RWPE1 (cell line): ENCODE measurements around the gene TRANK1.

Experiments
- CTCF ChIA-PET: fragments of 350-600 bp; sonication (Branson Sonifier 250); formaldehyde crosslinking; extraction: SDS; loops from one replicate; lab custom pipeline; 2021; lab: Yijun Ruan, JAX
- POLR2A ChIA-PET: fragments of 400-600 bp; formaldehyde crosslinking; extraction: SDS; loops from one replicate; lab custom pipeline; 2020; ENCODE audit warnings: antibody characterized with exemption; ENCODE audit not compliant: low non-redundant PET; lab: Yijun Ruan, JAX
- DNase-seq: peaks from one replicate; pipeline ENCODE4 v3.0.0; 2012; ENCODE audit warnings: low spot score
- H3K27ac ChIP-seq: fragments of 450-650 bp; 2 replicates; pipeline ENCODE4 v1.5.1; 2017
- TF ChIP-seq, protein P1 (sequence below): fragments of 450-650 bp; conservative IDR thresholded peaks from 2 replicates; pipeline ENCODE4 v1.5.1; 2017; ENCODE audit warnings: low read depth, mild to moderate bottlenecking

TRANK1 gene

DNA sequence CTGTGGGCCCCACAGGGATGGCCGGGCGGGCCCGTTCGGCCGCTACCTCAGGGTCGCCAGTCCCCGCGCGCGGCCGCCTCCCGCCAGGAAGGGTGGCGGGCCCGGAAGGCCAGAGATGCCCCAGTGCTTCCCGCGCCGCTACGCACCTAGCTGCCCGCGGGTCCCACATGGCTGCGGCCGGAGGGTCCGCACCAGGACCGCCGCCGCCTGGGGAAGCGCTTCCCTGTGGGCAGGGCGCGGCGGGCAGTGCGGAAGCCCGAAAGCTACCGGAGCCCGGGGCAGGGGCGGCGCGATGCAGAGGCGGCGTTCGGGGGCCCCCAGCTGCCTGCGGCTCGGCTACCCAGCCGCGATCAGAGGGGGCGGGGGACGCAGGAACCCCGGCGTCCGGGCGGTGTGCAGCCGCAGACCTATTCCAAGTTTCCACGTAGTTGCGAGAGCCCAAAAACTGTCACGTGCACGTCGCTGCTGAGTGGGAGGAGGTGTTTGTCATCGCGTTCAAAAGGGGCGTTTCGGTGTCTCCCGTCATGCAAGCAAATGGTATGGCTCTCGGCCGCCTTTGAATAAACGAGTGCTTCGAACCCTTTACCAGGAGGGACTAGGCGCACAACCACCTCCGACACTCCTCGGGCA is at the start of gene TRANK1:
TRANK1 (minus strand) TSS at position 414 of the 630 bp plus-strand sequence; CDS start at position 169, 245 bp downstream.
- ChIA-PET POLR2A (no interaction called here), CTCF (no interaction called here)
- peak; percentile 11 for DNase-seq
- peak within 1 kb of the TSS; percentile 24; the same call in 1 of the 2 replicates for H3K27ac ChIP-seq
- TF ChIP-seq, protein P1, sequence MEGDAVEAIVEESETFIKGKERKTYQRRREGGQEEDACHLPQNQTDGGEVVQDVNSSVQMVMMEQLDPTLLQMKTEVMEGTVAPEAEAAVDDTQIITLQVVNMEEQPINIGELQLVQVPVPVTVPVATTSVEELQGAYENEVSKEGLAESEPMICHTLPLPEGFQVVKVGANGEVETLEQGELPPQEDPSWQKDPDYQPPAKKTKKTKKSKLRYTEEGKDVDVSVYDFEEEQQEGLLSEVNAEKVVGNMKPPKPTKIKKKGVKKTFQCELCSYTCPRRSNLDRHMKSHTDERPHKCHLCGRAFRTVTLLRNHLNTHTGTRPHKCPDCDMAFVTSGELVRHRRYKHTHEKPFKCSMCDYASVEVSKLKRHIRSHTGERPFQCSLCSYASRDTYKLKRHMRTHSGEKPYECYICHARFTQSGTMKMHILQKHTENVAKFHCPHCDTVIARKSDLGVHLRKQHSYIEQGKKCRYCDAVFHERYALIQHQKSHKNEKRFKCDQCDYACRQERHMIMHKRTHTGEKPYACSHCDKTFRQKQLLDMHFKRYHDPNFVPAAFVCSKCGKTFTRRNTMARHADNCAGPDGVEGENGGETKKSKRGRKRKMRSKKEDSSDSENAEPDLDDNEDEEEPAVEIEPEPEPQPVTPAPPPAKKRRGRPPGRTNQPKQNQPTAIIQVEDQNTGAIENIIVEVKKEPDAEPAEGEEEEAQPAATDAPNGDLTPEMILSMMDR: no peak

DNA sequence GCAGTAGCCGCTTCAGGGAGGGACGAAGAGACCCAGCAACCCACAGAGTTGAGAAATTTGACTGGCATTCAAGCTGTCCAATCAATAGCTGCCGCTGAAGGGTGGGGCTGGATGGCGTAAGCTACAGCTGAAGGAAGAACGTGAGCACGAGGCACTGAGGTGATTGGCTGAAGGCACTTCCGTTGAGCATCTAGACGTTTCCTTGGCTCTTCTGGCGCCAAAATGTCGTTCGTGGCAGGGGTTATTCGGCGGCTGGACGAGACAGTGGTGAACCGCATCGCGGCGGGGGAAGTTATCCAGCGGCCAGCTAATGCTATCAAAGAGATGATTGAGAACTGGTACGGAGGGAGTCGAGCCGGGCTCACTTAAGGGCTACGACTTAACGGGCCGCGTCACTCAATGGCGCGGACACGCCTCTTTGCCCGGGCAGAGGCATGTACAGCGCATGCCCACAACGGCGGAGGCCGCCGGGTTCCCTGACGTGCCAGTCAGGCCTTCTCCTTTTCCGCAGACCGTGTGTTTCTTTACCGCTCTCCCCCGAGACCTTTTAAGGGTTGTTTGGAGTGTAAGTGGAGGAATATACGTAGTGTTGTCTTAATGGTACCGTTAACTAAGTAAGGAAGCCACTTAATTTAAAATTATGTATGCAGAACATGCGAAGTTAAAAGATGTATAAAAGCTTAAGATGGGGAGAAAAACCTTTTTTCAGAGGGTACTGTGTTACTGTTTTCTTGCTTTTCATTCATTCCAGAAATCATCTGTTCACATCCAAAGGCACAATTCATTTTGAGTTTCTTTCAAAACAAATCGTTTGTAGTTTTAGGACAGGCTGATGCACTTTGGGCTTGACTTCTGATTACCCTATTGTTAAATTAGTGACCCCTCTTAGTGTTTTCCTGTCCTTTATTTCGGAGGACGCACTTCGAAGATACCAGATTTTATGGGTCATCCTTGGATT is 48.8 kb upstream of the TRANK1 start, which contains the start of gene MLH1:
MLH1 (plus strand) TSS at position 193 of the 958 bp plus-strand sequence; CDS start at position 223, 30 bp downstream.
- DNase-seq: peak; percentile 89
- ChIA-PET CTCF (interaction anchor here (0.6 kb wide), 1 partner anchor 244 kb away, joined by 6 read pairs; no protein-coding TSS in a partner anchor), POLR2A (no interaction called here)
- peak within 1 kb of the TSS; percentile 95 for H3K27ac ChIP-seq
- TF ChIP-seq, protein P1: no peak

DNA sequence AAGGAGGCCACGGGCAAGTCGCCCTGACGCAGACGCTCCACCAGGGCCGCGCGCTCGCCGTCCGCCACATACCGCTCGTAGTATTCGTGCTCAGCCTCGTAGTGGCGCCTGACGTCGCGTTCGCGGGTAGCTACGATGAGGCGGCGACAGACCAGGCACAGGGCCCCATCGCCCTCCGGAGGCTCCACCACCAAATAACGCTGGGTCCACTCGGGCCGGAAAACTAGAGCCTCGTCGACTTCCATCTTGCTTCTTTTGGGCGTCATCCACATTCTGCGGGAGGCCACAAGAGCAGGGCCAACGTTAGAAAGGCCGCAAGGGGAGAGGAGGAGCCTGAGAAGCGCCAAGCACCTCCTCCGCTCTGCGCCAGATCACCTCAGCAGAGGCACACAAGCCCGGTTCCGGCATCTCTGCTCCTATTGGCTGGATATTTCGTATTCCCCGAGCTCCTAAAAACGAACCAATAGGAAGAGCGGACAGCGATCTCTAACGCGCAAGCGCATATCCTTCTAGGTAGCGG is 48.0 kb upstream of the TRANK1 start, which contains the start of gene EPM2AIP1:
EPM2AIP1 (minus strand) TSS at position 326 of the 520 bp plus-strand sequence; CDS start at position 272, 54 bp downstream.
- TF ChIP-seq, protein P1: peak; percentile 12; the same call in 1 of the 2 replicates
- peak; percentile 100 for DNase-seq
- CTCF ChIA-PET: interaction anchor here (0.6 to 0.7 kb wide), 2 partner anchors 245 to 307 kb away, joined by 3 to 6 read pairs; no protein-coding TSS in a partner anchor
- POLR2A ChIA-PET: no interaction called here
- peak within 1 kb of the TSS; percentile 95 for H3K27ac ChIP-seq

DNA sequence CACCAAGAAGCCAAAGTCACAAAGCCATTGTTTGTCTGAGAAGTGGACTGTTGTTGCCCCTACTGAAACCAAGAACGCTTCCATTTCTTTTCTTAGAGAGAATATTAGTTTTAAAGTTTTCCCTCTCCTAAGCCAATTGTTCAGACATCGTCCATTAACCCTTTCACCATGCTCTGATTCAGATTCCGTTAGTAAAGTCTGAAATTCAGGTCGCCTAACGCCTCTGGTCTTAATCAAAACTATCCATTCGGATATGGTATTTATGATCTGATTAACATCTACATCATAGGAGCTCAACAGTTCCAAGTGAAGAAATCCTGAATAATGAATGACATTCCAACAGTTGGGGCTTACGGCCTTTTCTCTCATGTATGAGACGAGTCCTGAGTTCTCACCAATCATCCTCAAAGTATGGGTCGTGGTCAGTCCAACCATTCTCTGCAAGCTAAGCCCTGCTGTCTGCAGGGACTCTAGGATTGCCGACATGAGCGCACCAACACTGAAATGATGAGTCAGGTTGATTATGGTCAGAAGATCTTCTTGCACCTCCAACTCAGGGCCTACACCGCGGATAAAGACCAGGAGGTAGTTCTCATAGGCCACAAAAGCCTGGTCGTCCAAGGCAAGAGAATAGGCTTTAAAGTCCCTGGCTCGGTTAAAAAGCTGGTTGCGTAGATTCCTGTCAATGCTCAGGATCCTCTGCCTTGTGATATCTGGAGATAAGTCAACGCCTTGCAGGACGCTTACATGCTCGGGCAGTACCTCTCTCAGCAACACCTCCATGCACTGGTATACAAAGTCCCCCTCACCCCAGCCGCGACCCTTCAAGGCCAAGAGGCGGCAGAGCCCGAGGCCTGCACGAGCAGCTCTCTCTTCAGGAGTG is 47.3 kb upstream of the TRANK1 start:
- DNase-seq: peak; percentile 5
- ChIA-PET POLR2A (no interaction called here), CTCF (interaction anchor here (0.7 to 0.8 kb wide), 2 partner anchors 82 to 308 kb away, joined by 3 read pairs; no protein-coding TSS in a partner anchor)
- peak overlapping the region; percentile 95 for H3K27ac ChIP-seq
- TF ChIP-seq, protein P1: no peak

DNA sequence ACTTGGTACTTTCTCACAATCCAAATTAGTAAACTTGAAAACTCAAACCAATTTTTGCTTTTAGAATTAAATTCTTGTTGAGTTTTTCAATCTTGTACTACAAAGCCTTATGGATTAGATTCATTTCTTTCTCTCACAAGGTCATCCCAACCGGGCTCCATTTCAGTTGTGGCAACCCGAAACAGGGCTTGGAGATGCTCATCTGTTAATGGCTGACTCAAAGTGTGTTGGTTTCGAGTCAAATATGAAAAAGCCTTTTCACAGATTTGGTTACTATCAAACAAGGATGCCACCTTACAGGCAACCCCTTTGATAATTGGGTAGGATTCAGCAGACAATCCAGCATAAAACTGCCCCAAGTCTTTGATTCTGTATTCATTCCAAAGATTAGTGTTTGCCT is 46.3 kb upstream of the TRANK1 start:
- DNase-seq: no peak
- CTCF ChIA-PET: interaction anchor here (0.8 kb wide), 1 partner anchor 81 kb away, joined by 3 read pairs; no protein-coding TSS in a partner anchor
- no peak overlapping the region for H3K27ac ChIP-seq
- POLR2A ChIA-PET: no interaction called here
- TF ChIP-seq, protein P1: no peak
